HepG2 (cell line): ENCODE results near the gene FBXW12. TPM values are rescaled to one million over a fixed set of nuclear protein-coding genes. Genes with fewer than 3 reads are reported as not detected.

Experiments
- ATAC-seq: fragments of 200-7000 bp; cut with Tn5 transposase; 3 replicates; pipeline ENCODE4 v1.9.1; 2020; ENCODE audit warnings: mild to moderate bottlenecking, moderate library complexity
- BruUV-seq: library from RNA; stranded (reverse); fragments of 400-500 nt; replicated peaks from 2 replicates; lab custom pipeline; 2021; lab: Mats Ljungman, UMichigan
- CTCF ChIA-PET: fragments of 300-600 bp; formaldehyde crosslinking; extraction: SDS; loops from one replicate; lab custom pipeline; 2021; ENCODE audit warnings: low total read pairs, inconsistent platforms, low intra/inter-chr PET ratio; lab: Yijun Ruan, JAX
- POLR2A ChIA-PET: fragments of 350-600 bp; sonication (Branson Sonifier 250); formaldehyde crosslinking; loops from one replicate; lab custom pipeline; 2020; ENCODE audit warnings: antibody characterized with exemption, inconsistent platforms; lab: Yijun Ruan, JAX
- DNase-seq: peaks from one replicate; pipeline ENCODE4 v3.0.0-alpha.2; 2015; ENCODE audit warnings: low spot score
- FAIRE-seq: peaks from 3 replicates; lab custom pipeline; 2011; peaks lifted over from hg19 to GRCh38; lab: Jason Lieb, UNC
- H2AFZ ChIP-seq: one replicate; pipeline ENCODE4 v1.6.1; 2011; ENCODE audit warnings: low read length, inconsistent platforms
- H3K27ac ChIP-seq: fragments of 300-600 bp; 3 replicates; pipeline ENCODE4 v1.8.0; 2011; ENCODE audit warnings: mixed run types, mild to moderate bottlenecking, mixed read lengths, low read length, inconsistent platforms; ENCODE audit not compliant: insufficient read depth; ENCODE audit errors: extremely low read length
- H3K27me3 ChIP-seq, 2 experiments: fragments of 200-600 bp in 1 of 2; 2 replicates in 1 of 2; 3 replicates in 1 of 2; pipeline versions ENCODE4 v1.6.0 to v1.8.0; 2011; ENCODE audit warnings: low read length in 2 of 2, mild to moderate bottlenecking in 2 of 2, moderate library complexity in 2 of 2, inconsistent platforms in 1 of 2; ENCODE audit not compliant: insufficient read depth in 2 of 2, control insufficient read depth in 1 of 2
- H3K36me3 ChIP-seq, 2 experiments: fragments of 200-600 bp in 1 of 2; replicated peaks in 1 of 2; 2 replicates in 1 of 2; 3 replicates in 1 of 2; pipeline versions ENCODE4 v1.5.1 to v1.8.0; 2011; ENCODE audit warnings: low read length in 2 of 2, inconsistent platforms in 1 of 2; ENCODE audit not compliant: insufficient read depth in 2 of 2, control insufficient read depth in 1 of 2
- H3K4me1 ChIP-seq: 2 replicates; pipeline ENCODE4 v1.5.1; 2012; ENCODE audit warnings: low read length, inconsistent platforms; ENCODE audit not compliant: insufficient read depth
- H3K4me2 ChIP-seq: 2 replicates; pipeline ENCODE4 v1.6.0; 2011; ENCODE audit warnings: low read depth, low read length, inconsistent platforms
- H3K4me3 ChIP-seq, 3 experiments: fragments of 200-600 bp in 1 of 3; sonication (generic), shearing (Covaris generic) in 1 of 3; replicated peaks in 1 of 3; 2 replicates each; pipeline ENCODE4 v1.5.1; 2011 to 2016; ENCODE audit warnings: low read length in 3 of 3, inconsistent platforms in 2 of 3, low read depth in 2 of 3, mild to moderate bottlenecking in 2 of 3, control low read depth in 1 of 3, mixed read lengths in 1 of 3; ENCODE audit not compliant: insufficient read depth in 1 of 3
- H3K79me2 ChIP-seq: one replicate; pipeline ENCODE4 v1.6.1; 2011; ENCODE audit warnings: low read length, inconsistent platforms; ENCODE audit not compliant: insufficient read depth
- H3K9ac ChIP-seq: 2 replicates; pipeline ENCODE4 v1.6.0; 2011; ENCODE audit warnings: mild to moderate bottlenecking, low read depth, low read length, inconsistent platforms; ENCODE audit not compliant: insufficient read depth
- H3K9me3 ChIP-seq: 2 replicates; pipeline ENCODE4 v1.5.1; 2012; ENCODE audit warnings: mild to moderate bottlenecking, low read length
- H4K20me1 ChIP-seq: 2 replicates; pipeline ENCODE4 v1.6.0; 2011; ENCODE audit warnings: inconsistent platforms, mild to moderate bottlenecking, low read length, moderate library complexity; ENCODE audit not compliant: insufficient read depth
- BRCA1 ChIP-seq: sonication (generic); formaldehyde crosslinking; IDR thresholded peaks from 2 replicates; pipeline ENCODE4 v1.4.0; 2020; ENCODE audit warnings: missing genetic modification reagents
- EZH2 ChIP-seq: conservative IDR thresholded peaks from 2 replicates; pipeline ENCODE4 v1.6.1; 2012; ENCODE audit warnings: mild to moderate bottlenecking, low read depth, low read length, moderate library complexity
- MAZ ChIP-seq, 2 experiments: sonication (generic) in 1 of 2; formaldehyde crosslinking in 1 of 2; IDR thresholded peaks; 2 replicates each; pipeline versions ENCODE4 v1.5.0 to v1.6.1; 2012 to 2020; ENCODE audit warnings: low read depth in 2 of 2, mild to moderate bottlenecking in 2 of 2, borderline replicate concordance in 1 of 2, improper control_type of control experiment in 1 of 2, low read length in 1 of 2, missing genetic modification reagents in 1 of 2, moderate library complexity in 1 of 2
- NFYC ChIP-seq: IDR thresholded peaks from 2 replicates; pipeline ENCODE4 v1.6.1; 2016; ENCODE audit warnings: missing genetic modification reagents, missing compliant biosample characterization
- ZNF124 ChIP-seq: sonication (generic); formaldehyde crosslinking; IDR thresholded peaks from 2 replicates; pipeline ENCODE4 v1.4.0; 2020; ENCODE audit warnings: missing genetic modification reagents
- ZNF136 ChIP-seq: sonication (generic); formaldehyde crosslinking; IDR thresholded peaks from 2 replicates; pipeline ENCODE4 v1.8.1; 2022; ENCODE audit warnings: low read depth, mild to moderate bottlenecking, moderate library complexity, missing genetic modification reagents
- ZNF343 ChIP-seq: sonication (generic); formaldehyde crosslinking; IDR thresholded peaks from 2 replicates; pipeline ENCODE4 v1.4.0; 2020; ENCODE audit warnings: mild to moderate bottlenecking, missing genetic modification reagents
- ZNF546 ChIP-seq: sonication (generic); formaldehyde crosslinking; conservative IDR thresholded peaks from 2 replicates; pipeline ENCODE4 v1.8.1; 2023; ENCODE audit warnings: mild to moderate bottlenecking, missing genetic modification reagents
- WGBS: methylation state at CpG from one replicate; pipeline ENCODE4 v1.1.6; 2017; ENCODE audit warnings: low lambda C conversion rate; 5-methylcytosine and 5-hydroxymethylcytosine counted together
- in situ Hi-C: cut with HindIII; loops from 2 replicates; pipeline ENCODE4 v1.10.0; 2017; ENCODE audit warnings: low pct_unique_long_range_greater_than_20kb; ENCODE audit not compliant: extremely low pct_ligation_motif_present
- intact Hi-C: fragments of 100-400 bp; cut with micrococcal nuclease; formaldehyde crosslinking; loops from one replicate; pipeline ENCODE4 v1.10.0; 2022; ENCODE audit not compliant: unreplicated experiment
- polyA plus RNA-seq, 8 experiments: library from polyadenylated mRNA; depleted of rRNA in 3 of 8; stranded (reverse) in 7 of 8; unstranded in 1 of 8; fragments of >200 nt; fragmentation: Illumina TruSeq in 4 of 8; extraction: Trizol in 4 of 8; gene quantifications; 2 replicates each; pipeline versions ENCODE4 v1.2.1 to v1.2.3, GENCODE V29; 2011 to 2016; ENCODE audit warnings: low read depth in 4 of 8, missing spikeins in 1 of 8, mixed read lengths in 1 of 8; ENCODE audit not compliant: insufficient read depth in 1 of 8
- total RNA-seq, 5 experiments: library from RNA; depleted of rRNA; stranded (reverse); fragments of >200 nt; fragmentation: Illumina TruSeq; extraction: Trizol; gene quantifications; 2 replicates each; pipeline ENCODE4 v1.2.3, GENCODE V29; 2016; ENCODE audit warnings: low read depth in 1 of 5
- TF ChIP-seq, protein P1 (sequence below): sonication (generic); formaldehyde crosslinking; IDR thresholded peaks from 2 replicates; pipeline ENCODE4 v1.8.1; 2023; ENCODE audit warnings: mild to moderate bottlenecking, inconsistent platforms, moderate library complexity, missing genetic modification reagents, borderline replicate concordance
- TF ChIP-seq, protein P2 (sequence below): sonication (generic); formaldehyde crosslinking; IDR thresholded peaks from one replicate; pipeline ENCODE4 v1.5.1; 2020; ENCODE audit warnings: mild to moderate bottlenecking, missing genetic modification reagents; ENCODE audit errors: not compliant biosample characterization
- TF ChIP-seq, protein P3 (sequence below): sonication (generic); formaldehyde crosslinking; IDR thresholded peaks from 2 replicates; pipeline ENCODE4 v1.5.0; 2020; ENCODE audit warnings: missing genetic modification reagents, mild to moderate bottlenecking, borderline replicate concordance

FBXW12 gene
- total and polyA plus RNA-seq, 2 of the 13 experiments (the other 11 are each of a cell fraction or from before 2014, with no cell fraction given), result not detected

DNA sequence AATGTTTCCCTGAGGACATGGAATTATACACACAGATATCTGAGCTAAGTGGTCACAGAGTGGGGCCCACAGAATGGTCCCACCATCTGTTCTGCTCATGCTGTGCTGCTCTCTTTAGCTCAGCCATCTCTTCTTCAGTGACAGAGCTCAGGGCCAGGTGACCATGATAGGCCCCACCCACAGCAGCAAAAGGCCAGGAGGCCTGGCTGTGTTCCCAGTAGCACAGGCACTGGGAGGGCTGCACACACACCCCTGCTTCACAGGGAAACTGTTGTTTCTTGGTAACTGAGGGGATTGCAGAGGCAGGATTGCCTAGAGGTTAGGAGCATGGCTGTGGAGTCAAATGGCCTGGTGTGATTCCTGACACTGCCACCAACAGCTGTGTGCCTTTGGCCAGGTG is 4.8 kb upstream of the FBXW12 start (continued):
- TF ChIP-seq MAZ (IDR thresholded peaks at IDR 0.05; ENCODE audit: borderline replicate concordance, low read depth, low read length) (no peak), MAZ (CRISPR knock-in tag; IDR thresholded peaks at IDR 0.05; ENCODE audit: low read depth) (no peak)

DNA sequence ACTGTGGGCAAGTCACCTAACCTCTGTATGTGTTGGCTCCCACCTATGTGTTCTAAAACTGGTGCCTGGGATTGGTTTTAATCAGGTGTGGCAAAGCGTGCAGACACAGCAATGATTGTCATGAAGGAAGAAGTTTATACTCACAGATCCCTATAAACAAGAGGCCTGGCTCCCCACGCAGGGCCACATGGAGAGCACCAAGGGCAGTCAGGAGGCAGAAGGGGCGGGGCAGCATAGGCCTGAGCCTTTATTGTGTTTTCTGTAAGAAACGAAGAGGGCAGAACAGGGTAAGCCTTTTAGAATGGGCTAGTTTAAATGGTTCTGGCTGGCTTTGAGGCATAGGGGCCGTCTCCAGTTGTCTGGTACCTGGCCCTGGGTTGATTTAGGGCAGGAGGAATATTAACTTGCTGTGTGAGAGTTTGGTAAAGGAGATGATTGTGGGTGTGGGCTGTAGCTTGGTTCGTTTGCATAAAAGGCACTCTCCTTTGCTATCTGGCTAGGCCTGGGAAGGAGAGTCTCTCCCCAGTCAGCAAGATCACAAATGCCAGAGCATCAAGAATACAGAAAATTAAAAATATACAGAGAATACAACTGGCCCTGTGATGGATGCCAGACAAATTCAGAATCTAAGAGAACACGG is 2.2 kb upstream of the FBXW12 start:
- Histone ChIP-seq H2AFZ (no peak overlapping the region), H3K4me3 (no peak overlapping the region), H4K20me1 (no peaks in the 10 kb centered on the region), H3K36me3 (no peaks in the 10 kb centered on the region), H3K9ac (no peak overlapping the region), H3K4me1 (peaks cover 9% of the 10 kb centered on the region; the same call in 1 of the 2 replicates), H3K27me3 (peaks cover 1 to 29% of the 10 kb centered on the region in 2 experiments; a peak in 2 of 5 replicates), H3K9me3 (no peaks in the 10 kb centered on the region), H3K79me2 (no peaks in the 10 kb centered on the region), H3K27ac (no peak overlapping the region), H3K4me2 (no peak overlapping the region)
- no TSS peak for BruUV-seq
- FAIRE-seq, result no peak
- POLR2A ChIA-PET, result no interaction called here
- no peak; the same call in 2 of the 3 replicates for ATAC-seq
- CTCF ChIA-PET, result no interaction called here
- intact Hi-C loops, result no loop called here
- in situ Hi-C loops, result no loop called here
- no peak for DNase-seq
- 14% methylated on average over 7 of the region's 7 CpGs for WGBS
- TF ChIP-seq ZNF546 (CRISPR knock-in tag) (no peak), BRCA1 (CRISPR knock-in tag) (no peak), ZNF343 (CRISPR knock-in tag) (no peak), ZNF136 (CRISPR knock-in tag) (no peak), ZNF124 (CRISPR knock-in tag) (no peak), NFYC (no peak), EZH2 (no peak)
- TF ChIP-seq, protein P1, sequence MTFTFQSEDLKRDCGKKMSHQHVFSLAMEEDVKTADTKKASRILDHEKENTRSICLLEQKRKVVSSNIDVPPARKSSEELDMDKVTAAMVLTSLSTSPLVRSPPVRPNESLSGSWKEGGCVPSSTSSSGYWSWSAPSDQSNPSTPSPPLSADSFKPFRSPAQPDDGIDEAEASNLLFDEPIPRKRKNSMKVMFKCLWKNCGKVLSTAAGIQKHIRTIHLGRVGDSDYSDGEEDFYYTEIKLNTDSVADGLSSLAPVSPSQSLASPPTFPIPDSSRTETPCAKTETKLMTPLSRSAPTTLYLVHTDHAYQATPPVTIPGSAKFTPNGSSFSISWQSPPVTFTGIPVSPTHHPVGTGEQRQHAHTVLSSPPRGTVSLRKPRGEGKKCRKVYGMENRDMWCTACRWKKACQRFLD (CRISPR knock-in tag), result no peak
- TF ChIP-seq, protein P2, sequence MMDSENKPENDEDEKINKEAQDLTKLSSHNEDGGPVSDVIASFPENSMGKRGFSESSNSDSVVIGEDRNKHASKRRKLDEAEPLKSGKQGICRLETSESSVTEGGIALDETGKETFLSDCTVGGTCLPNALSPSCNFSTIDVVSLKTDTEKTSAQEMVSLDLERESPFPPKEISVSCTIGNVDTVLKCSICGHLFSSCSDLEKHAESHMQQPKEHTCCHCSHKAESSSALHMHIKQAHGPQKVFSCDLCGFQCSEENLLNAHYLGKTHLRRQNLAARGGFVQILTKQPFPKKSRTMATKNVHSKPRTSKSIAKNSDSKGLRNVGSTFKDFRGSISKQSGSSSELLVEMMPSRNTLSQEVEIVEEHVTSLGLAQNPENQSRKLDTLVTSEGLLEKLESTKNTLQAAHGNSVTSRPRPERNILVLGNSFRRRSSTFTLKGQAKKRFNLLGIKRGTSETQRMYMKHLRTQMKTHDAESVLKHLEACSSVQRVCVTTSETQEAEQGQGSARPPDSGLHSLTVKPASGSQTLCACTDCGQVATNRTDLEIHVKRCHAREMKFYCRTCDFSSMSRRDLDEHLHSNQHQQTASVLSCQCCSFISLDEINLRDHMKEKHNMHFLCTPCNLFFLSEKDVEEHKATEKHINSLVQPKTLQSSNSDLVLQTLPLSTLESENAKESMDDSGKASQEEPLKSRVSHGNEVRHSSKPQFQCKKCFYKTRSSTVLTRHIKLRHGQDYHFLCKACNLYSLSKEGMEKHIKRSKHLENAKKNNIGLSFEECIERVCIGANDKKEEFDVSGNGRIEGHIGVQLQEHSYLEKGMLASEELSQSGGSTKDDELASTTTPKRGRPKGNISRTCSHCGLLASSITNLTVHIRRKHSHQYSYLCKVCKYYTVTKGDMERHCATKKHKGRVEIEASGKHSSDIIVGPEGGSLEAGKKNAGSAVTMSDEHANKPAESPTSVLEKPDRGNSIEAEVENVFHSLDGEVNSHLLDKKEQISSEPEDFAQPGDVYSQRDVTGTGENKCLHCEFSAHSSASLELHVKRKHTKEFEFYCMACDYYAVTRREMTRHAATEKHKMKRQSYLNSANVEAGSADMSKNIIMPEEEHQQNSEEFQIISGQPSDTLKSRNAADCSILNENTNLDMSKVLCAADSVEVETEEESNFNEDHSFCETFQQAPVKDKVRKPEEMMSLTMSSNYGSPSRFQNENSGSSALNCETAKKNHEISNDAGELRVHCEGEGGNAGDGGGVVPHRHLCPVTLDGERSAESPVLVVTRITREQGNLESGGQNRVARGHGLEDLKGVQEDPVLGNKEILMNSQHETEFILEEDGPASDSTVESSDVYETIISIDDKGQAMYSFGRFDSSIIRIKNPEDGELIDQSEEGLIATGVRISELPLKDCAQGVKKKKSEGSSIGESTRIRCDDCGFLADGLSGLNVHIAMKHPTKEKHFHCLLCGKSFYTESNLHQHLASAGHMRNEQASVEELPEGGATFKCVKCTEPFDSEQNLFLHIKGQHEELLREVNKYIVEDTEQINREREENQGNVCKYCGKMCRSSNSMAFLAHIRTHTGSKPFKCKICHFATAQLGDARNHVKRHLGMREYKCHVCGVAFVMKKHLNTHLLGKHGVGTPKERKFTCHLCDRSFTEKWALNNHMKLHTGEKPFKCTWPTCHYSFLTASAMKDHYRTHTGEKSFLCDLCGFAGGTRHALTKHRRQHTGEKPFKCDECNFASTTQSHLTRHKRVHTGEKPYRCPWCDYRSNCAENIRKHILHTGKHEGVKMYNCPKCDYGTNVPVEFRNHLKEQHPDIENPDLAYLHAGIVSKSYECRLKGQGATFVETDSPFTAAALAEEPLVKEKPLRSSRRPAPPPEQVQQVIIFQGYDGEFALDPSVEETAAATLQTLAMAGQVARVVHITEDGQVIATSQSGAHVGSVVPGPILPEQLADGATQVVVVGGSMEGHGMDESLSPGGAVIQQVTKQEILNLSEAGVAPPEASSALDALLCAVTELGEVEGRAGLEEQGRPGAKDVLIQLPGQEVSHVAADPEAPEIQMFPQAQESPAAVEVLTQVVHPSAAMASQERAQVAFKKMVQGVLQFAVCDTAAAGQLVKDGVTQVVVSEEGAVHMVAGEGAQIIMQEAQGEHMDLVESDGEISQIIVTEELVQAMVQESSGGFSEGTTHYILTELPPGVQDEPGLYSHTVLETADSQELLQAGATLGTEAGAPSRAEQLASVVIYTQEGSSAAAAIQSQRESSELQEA (CRISPR knock-in tag), result no peak
- TF ChIP-seq, protein P3, sequence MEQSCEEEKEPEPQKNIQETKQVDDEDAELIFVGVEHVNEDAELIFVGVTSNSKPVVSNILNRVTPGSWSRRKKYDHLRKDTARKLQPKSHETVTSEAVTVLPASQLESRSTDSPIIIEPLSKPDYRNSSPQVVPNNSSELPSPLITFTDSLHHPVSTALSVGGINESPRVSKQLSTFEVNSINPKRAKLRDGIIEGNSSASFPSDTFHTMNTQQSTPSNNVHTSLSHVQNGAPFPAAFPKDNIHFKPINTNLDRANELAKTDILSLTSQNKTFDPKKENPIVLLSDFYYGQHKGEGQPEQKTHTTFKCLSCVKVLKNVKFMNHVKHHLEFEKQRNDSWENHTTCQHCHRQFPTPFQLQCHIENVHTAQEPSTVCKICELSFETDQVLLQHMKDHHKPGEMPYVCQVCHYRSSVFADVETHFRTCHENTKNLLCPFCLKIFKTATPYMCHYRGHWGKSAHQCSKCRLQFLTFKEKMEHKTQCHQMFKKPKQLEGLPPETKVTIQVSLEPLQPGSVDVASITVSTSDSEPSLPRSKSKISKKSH (CRISPR knock-in tag), result no peak
